ENCODE data around the gene SNCAIP. TPM values are rescaled to one million over a fixed set of nuclear protein-coding genes. Genes with fewer than 3 reads are reported as not detected.

SNCAIP gene
- total and polyA plus RNA-seq, 7 donors, result 0.18 to 0.87 (median 0.38) TPM

- DNase-seq (no peak), ATAC-seq (no peak)
- Histone ChIP-seq H3K4me3 (no peak overlapping the region), H3K36me3 (ENCODE audit: insufficient read depth in 1 of 2, low read depth in 1 of 2) (no peaks in the 10 kb centered on the region), H3K4me1 (no peaks in the 10 kb centered on the region), H3K9me3 (peaks cover 3% of the 10 kb centered on the region), H3K27ac (no peak overlapping the region), H3K27me3 (ENCODE audit: insufficient read depth in 3 of 3, low read length in 2 of 3) (peaks cover 0 to 2% (median 2%) of the 10 kb centered on the region in 3 donors)
- 70 to 71% (median 70%) methylated on average over 7 of the region's 7 CpGs for WGBS, 3 donors
- TF ChIP-seq CTCF (IDR thresholded peaks at IDR 0.05), result no peak
- intact Hi-C loops (cut with DNase I), result no loop called here
Measured at GRCh38 chr5:122291000-122291901, 20.8 kb upstream of the SNCAIP start.

GRCh38 chr5:122292332-122292731, 19.7 kb upstream of the SNCAIP start:
- Histone ChIP-seq H3K4me3 (no peak overlapping the region), H3K4me1 (no peaks in the 10 kb centered on the region), H3K27ac (no peak overlapping the region), H3K36me3 (ENCODE audit: insufficient read depth in 1 of 2, low read depth in 1 of 2) (no peaks in the 10 kb centered on the region), H3K9me3 (peaks cover 3% of the 10 kb centered on the region), H3K27me3 (ENCODE audit: insufficient read depth in 3 of 3, low read length in 2 of 3) (peaks cover 0 to 2% (median 2%) of the 10 kb centered on the region in 3 donors)
- no peak for DNase-seq
- intact Hi-C loops (cut with DNase I), result no loop called here
- no peak for TF ChIP-seq CTCF (IDR thresholded peaks at IDR 0.05)
- no peak for ATAC-seq
- 39 to 47% (median 41%) methylated on average over 2 of the region's 2 CpGs for WGBS, 3 donors

GRCh38 chr5:122295138-122295537, 16.9 kb upstream of the SNCAIP start:
- H3K36me3 ChIP-seq (ENCODE audit: insufficient read depth in 1 of 2, low read depth in 1 of 2), result no peaks in the 10 kb centered on the region
- H3K4me3 ChIP-seq, result no peak overlapping the region
- no peak for TF ChIP-seq CTCF (IDR thresholded peaks at IDR 0.05)
- H3K9me3 ChIP-seq, result peaks cover 3% of the 10 kb centered on the region
- WGBS, 3 donors, result 42 to 47% (median 43%) methylated on average over 2 of the region's 2 CpGs
- intact Hi-C loops (cut with DNase I), result no loop called here
- DNase-seq (no peak), ATAC-seq (no peak)
- no peaks in the 10 kb centered on the region for H3K4me1 ChIP-seq
- peaks cover 0 to 2% (median 2%) of the 10 kb centered on the region in 3 donors for H3K27me3 ChIP-seq (ENCODE audit: insufficient read depth in 3 of 3, low read length in 2 of 3)
- no peak overlapping the region for H3K27ac ChIP-seq

GRCh38 chr5:122296871-122297270, 15.2 kb upstream of the SNCAIP start:
- DNase-seq (no peak), ATAC-seq (no peak)
- Histone ChIP-seq H3K4me1 (no peaks in the 10 kb centered on the region), H3K9me3 (peaks cover 3% of the 10 kb centered on the region), H3K36me3 (ENCODE audit: insufficient read depth in 1 of 2, low read depth in 1 of 2) (no peaks in the 10 kb centered on the region), H3K27me3 (ENCODE audit: insufficient read depth in 3 of 3, low read length in 2 of 3) (peaks cover 0 to 2% (median 2%) of the 10 kb centered on the region in 3 donors), H3K27ac (no peak overlapping the region), H3K4me3 (no peak overlapping the region)
- 56 to 68% (median 62%) methylated on average over 2 of the region's 2 CpGs for WGBS, 3 donors
- no peak for TF ChIP-seq CTCF (IDR thresholded peaks at IDR 0.05)
- intact Hi-C loops (cut with DNase I), result no loop called here
